GM19238 (cell line): Measurements from ENCODE around the gene ADIPOQ.
"Not testable (repeated sequence)": the region's sequence is repeated elsewhere in the genome, so short reads cannot be mapped to it uniquely, and the experiment has no call there.

Experiments used
- DNase-seq: peaks from one replicate; pipeline ENCODE4 v3.0.0; 2011; ENCODE audit warnings: low spot score; ENCODE audit not compliant: insufficient read length

Gene ADIPOQ

DNA sequence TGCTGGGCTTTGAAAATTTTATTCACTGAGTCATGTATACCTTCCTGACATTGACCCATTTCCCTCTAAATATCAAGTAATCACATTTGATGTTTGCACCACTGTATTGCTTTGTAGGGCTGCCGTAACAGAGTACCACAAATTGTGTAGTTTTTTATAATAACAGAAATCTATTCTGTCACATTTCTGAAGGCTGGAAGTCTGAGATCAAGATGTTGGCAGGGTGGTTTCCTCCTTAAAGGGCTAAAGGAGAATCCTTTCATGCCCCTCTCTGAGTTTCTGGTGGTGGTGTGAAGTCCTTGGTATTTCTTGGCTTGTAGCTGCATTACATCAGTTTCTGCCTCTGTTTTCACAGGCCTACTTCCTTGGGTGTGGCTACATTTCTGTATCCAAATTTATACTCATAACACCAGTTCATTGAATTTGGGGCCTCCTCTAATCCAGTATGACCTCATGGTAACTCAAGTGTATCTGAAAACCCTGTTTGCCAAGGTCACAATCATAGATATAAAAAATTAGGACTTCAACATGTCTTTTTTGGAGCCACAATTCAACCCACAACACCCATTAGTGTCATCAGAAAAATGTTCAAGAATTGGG is 58.7 kb downstream of the ADIPOQ start:
- DNase-seq: no peak

GRCh38 chr3:186902154-186902553 is 59.6 kb downstream of the ADIPOQ start:
- no peak for DNase-seq

- no peak for DNase-seq
Measured at GRCh38 chr3:186902713-186903112, 60.2 kb downstream of the ADIPOQ start.

DNA sequence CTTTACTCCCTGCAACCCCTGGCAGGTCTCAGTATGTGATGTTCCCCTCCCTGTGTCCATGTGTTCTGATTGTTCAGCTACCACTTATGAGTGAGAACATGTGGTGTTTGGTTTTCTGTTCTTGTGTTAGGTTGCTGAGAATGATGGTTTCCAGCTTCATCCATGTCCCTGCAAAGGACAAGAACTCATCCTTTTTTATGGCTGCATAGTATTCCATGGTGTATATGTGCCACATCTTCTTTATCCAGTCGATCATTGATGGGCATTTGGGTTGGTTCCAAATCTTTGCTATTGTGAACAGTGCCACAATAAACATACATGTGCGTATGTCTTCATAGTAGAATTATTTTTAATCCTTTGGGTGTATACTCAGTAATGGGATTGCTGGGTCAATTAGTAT is 61.2 kb downstream of the ADIPOQ start:
- DNase-seq: not testable (repeated sequence)

DNA sequence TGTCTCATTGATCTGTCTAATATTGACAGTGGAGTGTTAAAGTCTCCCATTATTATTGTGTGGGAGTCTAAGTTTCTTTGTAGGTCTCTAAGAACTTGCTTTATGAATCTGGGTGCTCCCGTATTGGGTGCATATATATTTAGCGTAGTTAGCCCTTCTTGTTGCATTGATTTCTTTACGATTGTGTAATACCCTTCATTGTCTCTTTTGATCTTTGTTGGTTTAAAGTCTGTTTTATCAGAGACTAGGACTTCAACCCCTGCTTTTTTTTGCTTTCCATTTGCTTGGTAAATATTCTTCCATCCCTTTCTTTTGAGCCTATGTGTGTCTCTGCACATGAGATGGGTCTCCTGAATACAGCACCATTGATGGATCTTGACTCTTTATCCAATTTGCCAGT is 64.6 kb downstream of the ADIPOQ start:
- not testable (repeated sequence) for DNase-seq
